ENCODE data around the gene FAM32A.
A peak's percentile ranks its signal among the peaks of the same experiment; 100 is the strongest.

DNA sequence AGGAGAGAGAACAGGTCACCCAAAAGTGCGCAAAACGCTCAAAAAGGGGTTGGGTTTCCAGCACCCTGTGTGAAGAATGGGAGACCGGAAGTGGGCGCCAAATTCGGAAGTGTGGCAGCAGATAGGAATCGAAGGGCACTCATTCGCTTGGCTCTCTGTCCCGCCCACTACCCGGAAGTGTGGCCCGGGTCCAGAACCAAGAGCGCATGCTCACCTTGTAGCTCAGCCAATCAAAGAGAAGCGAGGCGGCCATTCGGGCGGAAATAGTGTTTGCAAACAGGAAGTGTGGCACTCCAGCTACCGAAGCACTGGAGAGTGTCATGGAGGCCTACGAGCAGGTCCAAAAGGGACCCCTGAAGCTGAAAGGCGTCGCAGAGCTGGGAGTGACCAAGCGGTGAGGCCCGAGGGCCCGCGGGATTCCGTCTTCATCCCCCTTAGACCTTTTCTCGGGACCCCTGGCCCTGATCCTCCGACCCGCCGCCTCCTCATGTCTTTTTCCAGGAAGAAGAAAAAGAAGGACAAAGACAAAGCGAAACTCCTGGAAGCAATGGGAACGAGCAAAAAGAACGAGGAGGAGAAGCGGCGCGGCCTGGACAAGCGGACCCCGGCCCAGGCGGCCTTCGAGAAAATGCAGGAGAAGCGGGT, at the start of gene FAM32A:
- TF ChIP-seq, protein P1, sequence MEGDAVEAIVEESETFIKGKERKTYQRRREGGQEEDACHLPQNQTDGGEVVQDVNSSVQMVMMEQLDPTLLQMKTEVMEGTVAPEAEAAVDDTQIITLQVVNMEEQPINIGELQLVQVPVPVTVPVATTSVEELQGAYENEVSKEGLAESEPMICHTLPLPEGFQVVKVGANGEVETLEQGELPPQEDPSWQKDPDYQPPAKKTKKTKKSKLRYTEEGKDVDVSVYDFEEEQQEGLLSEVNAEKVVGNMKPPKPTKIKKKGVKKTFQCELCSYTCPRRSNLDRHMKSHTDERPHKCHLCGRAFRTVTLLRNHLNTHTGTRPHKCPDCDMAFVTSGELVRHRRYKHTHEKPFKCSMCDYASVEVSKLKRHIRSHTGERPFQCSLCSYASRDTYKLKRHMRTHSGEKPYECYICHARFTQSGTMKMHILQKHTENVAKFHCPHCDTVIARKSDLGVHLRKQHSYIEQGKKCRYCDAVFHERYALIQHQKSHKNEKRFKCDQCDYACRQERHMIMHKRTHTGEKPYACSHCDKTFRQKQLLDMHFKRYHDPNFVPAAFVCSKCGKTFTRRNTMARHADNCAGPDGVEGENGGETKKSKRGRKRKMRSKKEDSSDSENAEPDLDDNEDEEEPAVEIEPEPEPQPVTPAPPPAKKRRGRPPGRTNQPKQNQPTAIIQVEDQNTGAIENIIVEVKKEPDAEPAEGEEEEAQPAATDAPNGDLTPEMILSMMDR (IDR thresholded peaks at IDR 0.05) = peak in 2 of 3 experiments; percentile 8 to 29
- no peak for TF ChIP-seq POLR2A (IDR thresholded peaks at IDR 0.05)

Data from testis (tissue), 2 donors.